Neural cell (in vitro differentiated cells): ENCODE data around the gene ZC3H7B. TPM values are rescaled to one million over a fixed set of nuclear protein-coding genes. Genes with fewer than 3 reads are reported as not detected.

ENCODE experiments used
- H2AFZ ChIP-seq: fragments of 200-600, 300-800 bp; sonication (generic), shearing (Covaris generic); 2 replicates; pipeline ENCODE4 v1.6.0; 2014; ENCODE audit warnings: low read depth, mild to moderate bottlenecking, antibody characterized with exemption, low read length, moderate library complexity
- H3F3A ChIP-seq: fragments of 200-600 bp; shearing (Covaris generic); 2 replicates; pipeline ENCODE4 v1.6.1; 2016; ENCODE audit warnings: mild to moderate bottlenecking, moderate library complexity, mixed read lengths, antibody characterized with exemption, low read length; ENCODE audit not compliant: insufficient read depth, poor library complexity, severe bottlenecking
- H3K27ac ChIP-seq: fragments of 200-600, 300-800 bp; sonication (generic), shearing (Covaris generic); 2 replicates; pipeline ENCODE4 v1.5.1; 2014; ENCODE audit warnings: mild to moderate bottlenecking, low read length, moderate library complexity
- H3K27me3 ChIP-seq: fragments of 300-800, 200-600 bp; sonication (generic), shearing (Covaris generic); 2 replicates; pipeline ENCODE4 v1.6.0; 2014; ENCODE audit warnings: mild to moderate bottlenecking, low read depth, low read length, moderate library complexity; ENCODE audit not compliant: insufficient read depth
- H3K36me3 ChIP-seq: fragments of 300-800, 200-600 bp; sonication (generic), shearing (Covaris generic); 2 replicates; pipeline ENCODE4 v1.5.1; 2014; ENCODE audit warnings: mild to moderate bottlenecking, antibody characterized with exemption, low read length, moderate library complexity; ENCODE audit not compliant: insufficient read depth
- H3K4me2 ChIP-seq: fragments of 300-800, 200-600 bp; sonication (generic), shearing (Covaris generic); 2 replicates; pipeline ENCODE4 v1.6.0; 2014; ENCODE audit warnings: mild to moderate bottlenecking, low read length
- H3K4me3 ChIP-seq: fragments of 300-800, 200-600 bp; sonication (generic), shearing (Covaris generic); 2 replicates; pipeline ENCODE4 v1.5.1; 2014; ENCODE audit warnings: mild to moderate bottlenecking, low read length, moderate library complexity
- H3K79me2 ChIP-seq: fragments of 200-600 bp; shearing (Covaris generic); replicated peaks from 2 replicates; pipeline ENCODE4 v1.6.0; 2014; ENCODE audit warnings: mild to moderate bottlenecking, low read length, moderate library complexity; ENCODE audit not compliant: insufficient read depth
- H3K9ac ChIP-seq: fragments of 300-800, 200-600 bp; sonication (generic), shearing (Covaris generic); 2 replicates; pipeline ENCODE4 v1.6.1; 2016; ENCODE audit warnings: mild to moderate bottlenecking, low read length, mixed read lengths
- H3K9me2 ChIP-seq: fragments of 200-600 bp; shearing (Covaris generic); 2 replicates; pipeline ENCODE4 v1.6.1; 2016; ENCODE audit warnings: mild to moderate bottlenecking, low read length, mixed read lengths; ENCODE audit not compliant: insufficient read depth
- H3K9me3 ChIP-seq: fragments of 200-600, 300-800 bp; sonication (generic), shearing (Covaris generic); 2 replicates; pipeline ENCODE4 v1.6.1; 2016; ENCODE audit warnings: mild to moderate bottlenecking, mixed run types, low read length, moderate library complexity, mixed read lengths
- H4K20me1 ChIP-seq: fragments of 200-600 bp; shearing (Covaris generic); 2 replicates; pipeline ENCODE4 v1.6.1; 2016; ENCODE audit warnings: mild to moderate bottlenecking, mixed run types; ENCODE audit not compliant: insufficient read depth
- CTCF ChIP-seq: fragments of 450-650 bp; IDR thresholded peaks from 2 replicates; pipeline ENCODE4 v1.5.1; 2014; ENCODE audit warnings: antibody characterized with exemption, mild to moderate bottlenecking, moderate library complexity; ENCODE audit not compliant: poor library complexity, severe bottlenecking
- EP300 ChIP-seq: fragments of 450-650 bp; conservative IDR thresholded peaks from 2 replicates; pipeline ENCODE4 v1.6.1; 2014; ENCODE audit warnings: antibody characterized with exemption, mild to moderate bottlenecking, moderate library complexity; ENCODE audit not compliant: poor library complexity, severe bottlenecking
- EZH2 ChIP-seq: fragments of 200-600, 300-800 bp; shearing (Covaris generic), sonication (generic); IDR thresholded peaks from 2 replicates; pipeline ENCODE4 v1.6.1; 2014; ENCODE audit warnings: antibody characterized with exemption, low read length, borderline replicate concordance, mild to moderate bottlenecking; ENCODE audit not compliant: insufficient read depth, poor library complexity, severe bottlenecking
- MXI1 ChIP-seq: fragments of 450-650 bp; conservative IDR thresholded peaks from 2 replicates; pipeline ENCODE4 v1.6.1; 2014; ENCODE audit warnings: antibody characterized with exemption, mild to moderate bottlenecking; ENCODE audit not compliant: poor library complexity, severe bottlenecking
- POLR2AphosphoS5 ChIP-seq: IDR thresholded peaks from 2 replicates; pipeline ENCODE4 v1.6.1; 2012
- RAD21 ChIP-seq: fragments of 450-650 bp; conservative IDR thresholded peaks from 2 replicates; pipeline ENCODE4 v1.6.1; 2014; ENCODE audit warnings: antibody characterized with exemption, mild to moderate bottlenecking, moderate library complexity
- SMC3 ChIP-seq: fragments of 450-650 bp; conservative IDR thresholded peaks from 2 replicates; pipeline ENCODE4 v1.6.1; 2014; ENCODE audit warnings: antibody characterized with exemption, mild to moderate bottlenecking, moderate library complexity; ENCODE audit not compliant: poor library complexity
- TAF1 ChIP-seq: IDR thresholded peaks from 2 replicates; pipeline ENCODE4 v1.6.1; 2012; ENCODE audit warnings: low read depth
- polyA plus RNA-seq: library from polyadenylated mRNA; depleted of rRNA; stranded (reverse); fragments of >200 nt; gene quantifications from 2 replicates; pipeline ENCODE4 v1.2.3, GENCODE V29; 2014
- TF ChIP-seq, protein P1 (sequence below): IDR thresholded peaks from 2 replicates; pipeline ENCODE4 v1.6.1; 2012; ENCODE audit warnings: borderline replicate concordance

ZC3H7B gene
- polyA plus RNA-seq, 1 donor from 2014 or later: 34.6 TPM

DNA sequence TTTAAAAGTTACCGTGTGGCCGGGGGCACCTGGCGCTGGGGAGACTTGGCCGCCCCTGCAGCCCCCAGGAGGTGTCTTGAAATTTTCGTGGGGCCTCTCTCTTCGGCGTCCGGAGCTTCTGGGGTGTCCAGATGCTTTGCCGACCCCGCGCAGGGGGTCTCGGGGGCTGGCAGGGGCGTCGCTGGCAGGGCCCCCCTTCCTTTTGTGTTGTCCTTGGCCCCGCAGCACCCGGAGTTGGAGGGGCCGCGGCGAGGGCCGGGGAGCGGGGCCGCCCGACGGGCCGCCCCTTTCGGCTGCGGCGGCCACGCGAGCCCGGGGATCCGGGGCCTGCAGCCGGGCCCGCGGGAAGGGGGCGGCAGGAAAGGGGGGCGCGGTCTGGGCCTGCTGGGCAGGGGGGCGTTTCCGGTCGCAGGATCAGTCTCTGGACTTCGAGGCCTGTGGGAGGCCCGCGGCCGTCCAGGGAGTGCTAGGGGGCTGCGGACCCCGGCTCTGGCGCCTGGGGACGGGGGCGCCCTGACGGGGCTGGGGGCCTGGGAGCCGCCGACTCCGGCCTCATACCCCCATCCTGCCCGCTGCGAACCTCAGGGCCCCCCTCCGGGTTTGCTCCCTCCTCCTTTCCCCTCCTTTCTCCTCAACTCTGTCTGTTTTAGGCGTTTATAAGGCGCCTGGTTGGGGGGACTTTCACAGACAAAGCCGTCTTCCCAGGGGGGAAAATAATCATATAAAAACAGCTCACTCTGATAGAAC lies 869 bp downstream of the ZC3H7B start:
- Histone ChIP-seq H3F3A (no peaks in the 10 kb centered on the region), H4K20me1 (no peaks in the 10 kb centered on the region), H2AFZ (peak overlapping the region; percentile 90), H3K4me2 (peak overlapping the region; percentile 99), H3K27me3 (no peaks in the 10 kb centered on the region), H3K79me2 (peaks cover 37% of the 10 kb centered on the region), H3K4me3 (peak overlapping the region; percentile 87), H3K27ac (peak overlapping the region; percentile 76), H3K36me3 (no peaks in the 10 kb centered on the region), H3K9ac (peak overlapping the region; percentile 92), H3K9me3 (no peaks in the 10 kb centered on the region), H3K9me2 (no peaks in the 10 kb centered on the region)
- TF ChIP-seq, protein P1, sequence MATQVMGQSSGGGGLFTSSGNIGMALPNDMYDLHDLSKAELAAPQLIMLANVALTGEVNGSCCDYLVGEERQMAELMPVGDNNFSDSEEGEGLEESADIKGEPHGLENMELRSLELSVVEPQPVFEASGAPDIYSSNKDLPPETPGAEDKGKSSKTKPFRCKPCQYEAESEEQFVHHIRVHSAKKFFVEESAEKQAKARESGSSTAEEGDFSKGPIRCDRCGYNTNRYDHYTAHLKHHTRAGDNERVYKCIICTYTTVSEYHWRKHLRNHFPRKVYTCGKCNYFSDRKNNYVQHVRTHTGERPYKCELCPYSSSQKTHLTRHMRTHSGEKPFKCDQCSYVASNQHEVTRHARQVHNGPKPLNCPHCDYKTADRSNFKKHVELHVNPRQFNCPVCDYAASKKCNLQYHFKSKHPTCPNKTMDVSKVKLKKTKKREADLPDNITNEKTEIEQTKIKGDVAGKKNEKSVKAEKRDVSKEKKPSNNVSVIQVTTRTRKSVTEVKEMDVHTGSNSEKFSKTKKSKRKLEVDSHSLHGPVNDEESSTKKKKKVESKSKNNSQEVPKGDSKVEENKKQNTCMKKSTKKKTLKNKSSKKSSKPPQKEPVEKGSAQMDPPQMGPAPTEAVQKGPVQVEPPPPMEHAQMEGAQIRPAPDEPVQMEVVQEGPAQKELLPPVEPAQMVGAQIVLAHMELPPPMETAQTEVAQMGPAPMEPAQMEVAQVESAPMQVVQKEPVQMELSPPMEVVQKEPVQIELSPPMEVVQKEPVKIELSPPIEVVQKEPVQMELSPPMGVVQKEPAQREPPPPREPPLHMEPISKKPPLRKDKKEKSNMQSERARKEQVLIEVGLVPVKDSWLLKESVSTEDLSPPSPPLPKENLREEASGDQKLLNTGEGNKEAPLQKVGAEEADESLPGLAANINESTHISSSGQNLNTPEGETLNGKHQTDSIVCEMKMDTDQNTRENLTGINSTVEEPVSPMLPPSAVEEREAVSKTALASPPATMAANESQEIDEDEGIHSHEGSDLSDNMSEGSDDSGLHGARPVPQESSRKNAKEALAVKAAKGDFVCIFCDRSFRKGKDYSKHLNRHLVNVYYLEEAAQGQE: no peak
- TF ChIP-seq TAF1 (no peak), MXI1 (no peak), RAD21 (no peak), SMC3 (no peak), EP300 (no peak), EZH2 (no peak), POLR2AphosphoS5 (no peak), CTCF (no peak)

DNA sequence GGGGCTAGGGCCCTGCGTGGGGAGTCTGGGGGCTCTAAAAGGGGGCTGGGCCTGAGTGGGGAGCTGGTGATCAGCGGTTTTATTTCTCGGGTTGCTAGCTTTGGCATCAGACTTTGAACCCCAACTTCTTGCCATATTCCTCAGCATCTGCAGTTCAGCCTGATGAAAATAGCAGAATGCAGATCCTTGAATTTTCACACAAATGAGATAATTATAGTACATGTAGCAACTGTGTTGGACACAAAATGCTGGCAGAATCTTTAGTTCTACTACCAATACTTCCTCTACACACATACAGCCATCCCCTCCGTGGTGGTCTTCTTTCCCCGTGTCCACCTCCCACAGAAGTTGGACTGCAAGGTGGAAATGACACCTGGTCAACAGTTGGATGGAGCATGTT lies 1.5 kb downstream of the ZC3H7B start:
- H3K4me2 ChIP-seq: peak overlapping the region; percentile 99
- H3K9me3 ChIP-seq: no peaks in the 10 kb centered on the region
- peak overlapping the region; percentile 92 for H3K9ac ChIP-seq
- H3K9me2 ChIP-seq: no peaks in the 10 kb centered on the region
- peak overlapping the region; percentile 90 for H2AFZ ChIP-seq
- H3F3A ChIP-seq: no peaks in the 10 kb centered on the region
- no peaks in the 10 kb centered on the region for H4K20me1 ChIP-seq
- H3K27me3 ChIP-seq: no peaks in the 10 kb centered on the region
- peak overlapping the region; percentile 87 for H3K4me3 ChIP-seq
- H3K79me2 ChIP-seq: peaks cover 37% of the 10 kb centered on the region
- peak overlapping the region; percentile 76 for H3K27ac ChIP-seq
- TF ChIP-seq CTCF (no peak), SMC3 (no peak), EP300 (no peak), EZH2 (no peak), MXI1 (no peak), RAD21 (no peak), TAF1 (no peak), POLR2AphosphoS5 (no peak)
- TF ChIP-seq, protein P1: no peak
- H3K36me3 ChIP-seq: no peaks in the 10 kb centered on the region
